Measurements from ENCODE around the gene ABCC11.

Gene ABCC11

DNA sequence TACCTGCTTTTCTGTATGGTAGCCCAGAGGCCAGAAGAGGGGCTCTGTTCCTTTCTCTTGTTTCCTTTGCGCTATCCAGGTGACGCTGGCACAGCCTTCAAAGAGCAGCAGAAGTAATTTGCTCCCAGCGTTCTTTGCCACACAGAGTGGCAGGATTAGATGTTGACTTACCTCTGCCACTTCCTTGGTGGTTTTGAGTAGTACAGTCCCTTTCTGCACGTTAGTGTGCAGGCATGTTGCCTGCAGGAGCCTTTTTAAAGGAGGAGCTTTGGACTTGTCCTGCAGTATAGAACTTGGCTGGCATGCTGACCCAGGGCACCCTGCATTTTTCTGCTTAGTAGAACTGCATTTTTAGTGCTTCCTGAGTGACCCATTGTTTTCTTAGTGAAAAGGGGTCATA, at the start of gene ABCC11:
Gene ABCC11 (minus strand): TSS at position 229 of the 400 bp plus-strand sequence. CDS start 15,618 bp downstream, outside the sequence.
- no peak for DNase-seq (ENCODE audit: low read depth)

DNA sequence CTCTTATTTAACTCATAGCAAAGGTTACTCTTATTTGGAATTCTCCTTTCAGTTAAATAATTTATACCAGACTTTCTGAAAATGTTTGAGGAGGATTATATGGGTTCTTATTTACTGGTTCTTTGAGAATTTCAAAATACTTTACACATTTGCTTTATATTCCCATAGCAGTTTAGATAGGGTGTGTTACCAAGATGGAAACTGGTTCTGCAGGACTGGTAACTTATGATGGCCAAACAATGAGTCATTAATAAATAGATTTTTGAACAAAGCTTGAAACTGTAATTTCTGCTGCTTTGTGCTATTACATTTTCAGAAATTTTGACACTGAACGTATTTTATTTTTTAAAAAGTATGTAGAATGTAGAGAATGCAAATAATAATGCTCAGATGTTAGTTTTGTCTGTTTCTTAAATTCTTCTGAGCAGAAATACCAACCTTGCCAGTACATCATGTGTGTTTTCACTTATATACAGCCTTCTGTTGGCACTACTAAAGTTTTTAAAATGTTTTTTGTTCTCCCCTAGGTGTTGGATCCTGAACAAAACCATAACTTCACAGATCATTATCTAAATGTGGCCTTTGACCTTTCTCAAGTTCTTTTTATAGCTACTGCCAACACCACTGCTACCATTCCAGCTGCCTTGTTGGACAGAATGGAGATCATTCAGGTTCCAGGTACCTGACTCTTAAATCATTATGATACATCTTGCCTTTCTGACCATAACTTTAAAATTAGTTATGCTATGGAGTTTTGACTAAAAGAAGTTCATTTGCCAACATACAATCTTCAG, 48.3 kb upstream of the ABCC11 start:
- DNase-seq (ENCODE audit: low read depth): no peak

DNA sequence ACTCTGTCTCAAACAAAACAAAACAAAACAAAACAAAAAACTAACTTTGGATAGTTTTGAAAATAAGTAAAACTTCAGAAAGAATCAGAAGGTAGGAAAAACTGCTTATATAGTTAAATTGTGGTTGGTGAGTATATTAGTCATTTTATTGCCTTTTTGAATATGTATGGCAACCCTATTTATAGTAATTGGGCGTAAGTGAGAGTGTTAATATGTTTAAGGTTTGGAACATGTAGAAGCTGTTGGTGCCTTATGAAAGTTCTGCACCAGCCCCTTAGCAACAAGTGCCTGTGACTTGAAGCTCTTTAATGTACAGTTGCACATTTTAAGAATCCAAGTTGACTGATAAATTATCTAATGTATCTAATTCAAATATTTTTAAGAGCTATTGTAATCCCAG, 47.4 kb upstream of the ABCC11 start:
- DNase-seq (ENCODE audit: low read depth): no peak

DNA sequence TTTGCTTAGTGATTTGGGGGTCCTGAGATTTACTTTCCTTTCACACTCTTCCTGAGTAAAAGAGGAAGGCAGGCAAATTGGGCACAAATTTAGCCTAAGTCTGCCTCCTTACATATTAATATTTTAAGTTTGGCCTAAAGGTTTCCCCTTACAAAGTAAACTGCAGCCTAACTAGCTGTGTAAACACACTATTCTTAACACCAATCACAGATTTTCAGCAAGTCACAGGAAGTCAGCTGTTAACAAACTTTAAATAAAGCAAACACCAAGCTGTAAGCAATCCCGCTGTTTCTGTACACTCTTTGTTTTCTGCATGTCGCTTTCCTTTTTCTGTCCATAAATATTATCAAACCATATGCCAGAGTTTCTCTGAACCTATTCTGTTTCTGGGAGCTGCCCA, 45.1 kb upstream of the ABCC11 start:
- DNase-seq (ENCODE audit: low read depth): no peak

DNA sequence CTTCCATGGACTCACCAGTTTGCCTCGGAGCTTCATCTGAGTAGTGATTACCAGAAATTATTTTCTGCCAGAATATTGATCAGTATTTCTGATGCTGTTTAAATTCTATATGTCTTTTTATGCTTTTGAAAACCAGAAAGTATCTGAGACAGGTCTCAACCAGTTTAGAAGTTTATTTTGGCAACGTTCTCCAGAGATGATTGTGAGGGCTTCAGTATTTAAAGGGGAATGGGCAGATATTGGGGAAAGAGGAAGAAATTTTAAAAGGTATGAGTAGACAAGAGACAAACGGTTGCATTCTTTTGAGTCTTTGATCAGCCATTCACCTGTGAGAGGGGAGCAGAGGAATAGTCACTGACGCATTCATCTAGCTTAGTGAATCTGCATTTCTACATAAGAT, 44.4 kb upstream of the ABCC11 start:
- no peak for DNase-seq (ENCODE audit: low read depth)

DNA sequence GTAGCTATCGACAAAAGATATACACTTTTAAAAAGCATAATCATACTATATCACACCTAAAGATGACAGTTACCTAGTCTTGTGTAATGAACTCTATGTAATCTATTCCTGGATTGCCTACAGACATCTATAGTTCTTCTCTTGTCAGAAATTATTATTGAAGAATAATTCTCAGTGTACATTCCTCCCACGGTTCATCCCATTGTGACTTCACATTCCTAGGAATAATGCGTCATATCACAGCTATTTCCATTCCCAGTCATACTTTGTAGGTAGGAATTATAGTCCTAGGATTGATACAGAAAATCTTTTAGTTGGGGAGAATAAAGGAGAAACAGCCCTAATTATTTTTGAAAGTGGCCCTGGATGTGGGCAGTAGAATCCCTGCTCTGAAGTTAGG, 44.0 kb upstream of the ABCC11 start:
- DNase-seq (ENCODE audit: low read depth): no peak

DNA sequence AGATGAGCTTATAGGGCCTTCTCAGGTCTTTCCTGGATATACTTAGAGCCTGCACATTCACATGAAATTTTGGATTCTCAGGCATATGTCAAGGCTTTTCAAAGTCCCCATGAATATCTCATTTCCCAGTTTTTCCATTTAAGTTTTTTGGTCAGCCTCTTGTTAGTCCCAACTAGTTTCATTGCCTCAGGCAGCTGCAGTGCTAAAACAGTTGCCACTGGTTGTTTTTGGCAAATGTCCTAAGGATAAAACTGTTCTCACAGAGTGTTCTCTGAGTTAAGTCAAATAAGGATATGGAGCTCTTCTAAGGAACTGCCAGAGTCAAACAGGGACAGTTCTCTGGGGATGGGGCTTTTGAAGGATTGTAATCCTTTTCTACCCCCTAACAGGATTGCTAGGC, 39.9 kb upstream of the ABCC11 start:
- no peak for DNase-seq (ENCODE audit: low read depth)

DNA sequence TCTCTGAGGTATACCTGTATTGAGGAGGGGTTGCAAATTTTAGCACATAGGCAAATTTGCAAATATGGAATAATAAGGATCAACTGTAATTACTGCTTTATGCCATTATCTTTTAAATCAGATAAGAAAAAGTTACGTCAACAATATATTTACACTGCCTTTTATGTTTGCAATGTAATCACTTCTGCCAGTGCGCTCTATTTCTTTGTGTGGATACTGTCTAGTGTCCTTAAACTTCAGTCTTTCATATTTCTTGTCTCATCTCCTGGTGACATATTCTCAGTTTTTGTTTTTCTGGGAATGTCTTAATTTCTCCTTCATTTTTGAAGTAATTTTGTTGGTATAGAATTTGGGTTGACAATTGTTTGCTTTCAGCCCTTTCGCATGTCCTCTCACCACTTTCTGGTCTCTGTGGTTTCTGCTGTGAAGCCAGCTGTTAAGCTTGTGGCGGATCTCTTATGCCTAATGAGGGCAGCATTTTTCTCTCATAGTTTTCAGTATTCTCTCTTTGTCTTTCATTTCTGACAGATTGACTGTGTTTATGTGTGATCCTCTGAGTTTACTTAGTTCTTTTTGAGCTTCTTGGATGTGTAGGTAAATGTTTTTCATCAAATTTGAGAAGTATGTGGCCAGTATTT, 37.6 kb upstream of the ABCC11 start:
- DNase-seq (ENCODE audit: low read depth): no peak

DNA sequence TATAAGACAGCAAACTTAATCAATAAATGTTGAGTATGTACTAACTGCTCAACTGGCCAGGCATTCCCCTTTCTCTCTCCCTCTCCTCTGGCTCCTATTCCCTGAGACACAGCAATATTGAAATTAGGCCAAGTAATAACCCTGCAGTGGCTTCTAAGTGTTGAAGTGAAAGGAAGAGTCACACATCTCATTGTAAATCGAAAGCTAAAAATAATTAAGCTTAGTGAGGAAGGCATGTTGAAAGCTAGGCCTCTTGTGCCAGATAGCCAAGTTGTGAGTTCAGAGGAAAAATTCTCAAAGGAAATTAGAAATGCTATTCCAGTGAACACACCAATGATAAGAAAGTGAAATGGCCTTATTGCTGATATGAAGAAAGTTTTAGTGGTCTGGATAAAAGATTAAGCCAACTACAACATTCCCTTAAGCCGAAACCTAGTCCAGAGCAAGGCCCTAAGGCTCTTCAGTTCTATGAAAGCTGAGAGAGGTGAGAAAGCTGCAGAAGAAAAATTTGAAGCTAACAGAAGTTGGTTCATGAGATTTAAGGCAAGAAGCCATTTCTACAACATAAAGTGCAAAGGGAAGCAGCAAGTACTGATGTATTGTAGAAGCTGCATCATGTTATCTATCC, 35.4 kb upstream of the ABCC11 start:
- no peak for DNase-seq (ENCODE audit: low read depth)

DNA sequence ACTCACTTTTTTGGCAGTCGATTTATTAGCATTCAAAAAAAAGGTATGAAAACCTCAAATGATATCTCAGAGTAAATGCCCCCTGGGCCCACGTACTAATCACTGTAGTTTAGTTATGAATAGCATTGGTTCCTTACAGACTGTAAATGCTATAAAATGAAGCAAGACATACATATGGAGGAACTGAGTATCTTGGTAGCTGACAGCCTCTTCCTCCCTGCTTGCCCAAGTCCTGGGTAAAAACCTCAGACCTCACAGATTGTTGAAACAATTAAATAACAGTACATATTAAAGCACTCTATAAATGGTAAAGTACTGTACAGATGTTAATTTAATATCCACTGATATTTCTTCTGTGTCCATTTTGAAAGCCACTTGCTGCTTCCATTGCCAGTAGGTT, 33.2 kb upstream of the ABCC11 start:
- DNase-seq (ENCODE audit: low read depth): no peak

DNA sequence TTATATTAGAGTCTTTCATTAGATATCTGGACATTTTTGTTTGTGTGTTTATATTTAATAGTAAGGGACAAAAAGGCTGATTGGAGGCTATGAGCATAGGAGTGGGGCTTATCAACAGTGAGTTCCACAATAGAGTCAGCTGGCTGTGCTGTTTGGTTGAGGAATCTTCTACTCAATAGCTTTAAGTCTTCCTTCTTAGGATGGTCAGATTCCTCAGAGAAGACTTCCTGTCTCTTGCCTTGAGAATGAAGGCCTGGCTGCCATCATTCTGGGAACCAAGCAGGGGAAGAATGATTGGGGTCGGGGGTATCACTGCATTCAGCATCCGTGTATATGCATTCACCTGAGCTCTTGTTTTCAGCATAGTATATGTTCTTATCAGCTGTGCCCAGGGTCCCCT, 31.9 kb upstream of the ABCC11 start:
- no peak for DNase-seq (ENCODE audit: low read depth)

DNA sequence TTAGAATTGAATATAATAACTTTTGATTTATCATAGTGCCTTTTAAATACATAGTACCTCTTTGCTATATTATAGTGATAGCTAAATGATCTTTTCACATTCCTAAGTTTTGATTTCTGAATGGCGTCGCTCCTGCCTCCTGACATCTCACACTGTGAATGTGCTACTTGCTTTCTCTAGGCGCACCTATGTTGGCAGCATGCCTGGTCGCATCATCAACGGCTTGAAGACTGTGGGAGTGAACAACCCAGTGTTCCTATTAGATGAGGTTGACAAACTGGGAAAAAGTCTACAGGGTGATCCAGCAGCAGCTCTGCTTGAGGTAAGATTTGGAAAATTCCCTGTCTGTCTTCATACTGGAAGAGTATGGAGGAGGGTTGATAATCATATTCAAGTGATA, 29.8 kb upstream of the ABCC11 start:
- DNase-seq (ENCODE audit: low read depth): no peak

DNA sequence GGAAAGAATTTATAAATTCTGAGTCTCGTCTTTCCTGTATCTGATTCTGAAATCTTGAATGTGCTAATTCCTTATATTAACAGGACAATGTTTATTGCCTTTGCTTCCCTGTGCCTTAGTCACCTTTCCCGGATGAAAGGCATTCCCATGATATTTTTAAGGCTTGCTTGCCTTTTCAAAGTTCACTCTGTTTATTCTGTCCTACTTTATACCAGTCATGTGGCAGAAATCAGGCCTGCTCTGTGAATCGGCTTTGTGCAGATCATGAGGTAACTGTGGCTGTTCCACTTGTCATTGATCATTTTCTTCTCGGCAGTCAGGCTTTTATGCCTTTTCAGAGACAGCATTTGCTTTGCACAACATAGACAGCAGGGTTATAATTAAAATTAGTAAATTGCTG, 28.8 kb upstream of the ABCC11 start:
- no peak for DNase-seq (ENCODE audit: low read depth)

DNA sequence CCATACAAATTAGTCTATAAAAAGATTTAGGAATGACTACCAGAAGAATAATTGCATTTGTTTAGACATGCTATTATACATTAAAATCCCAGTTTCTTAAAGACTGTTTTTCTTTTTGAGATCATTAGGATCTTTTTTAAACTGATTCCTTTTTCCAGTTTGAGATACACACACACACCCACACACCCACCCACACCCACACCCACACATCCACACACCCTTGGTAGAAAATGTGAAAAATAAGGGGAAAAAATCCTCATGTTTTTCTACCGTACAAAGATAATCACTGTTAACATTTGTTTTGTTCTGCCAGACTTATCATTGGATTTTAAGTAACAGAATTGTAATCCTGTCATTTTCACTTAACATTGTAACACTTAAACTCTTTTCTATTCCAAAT, 27.1 kb upstream of the ABCC11 start:
- DNase-seq (ENCODE audit: low read depth): no peak

DNA sequence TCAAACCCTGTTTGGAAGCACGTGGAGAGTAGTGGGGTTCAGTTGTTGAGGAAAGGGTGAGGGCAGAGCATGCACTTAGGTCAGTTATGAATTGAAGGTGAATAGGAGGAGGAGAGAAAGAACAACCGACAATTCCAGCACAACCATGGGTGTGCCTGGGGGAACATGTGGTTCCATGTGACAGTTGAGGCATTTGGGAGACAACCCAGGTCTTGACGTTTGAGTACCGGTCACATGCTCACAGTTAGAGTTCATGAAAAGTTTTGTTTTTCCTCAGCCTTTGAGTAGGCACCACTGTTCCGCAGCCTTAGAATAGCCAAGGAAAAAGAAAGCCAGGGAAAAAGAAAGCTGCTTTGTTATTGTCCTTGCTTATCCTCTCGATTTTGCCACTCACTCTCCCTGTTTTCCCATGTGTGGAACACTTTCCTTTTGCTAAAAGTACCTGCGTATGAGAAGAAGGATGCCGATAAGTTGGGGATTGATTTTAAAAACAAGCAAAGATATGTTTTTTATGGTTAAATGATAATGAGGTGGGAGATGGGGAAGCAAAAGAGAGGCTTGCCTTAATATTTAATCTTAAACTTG, 25.6 kb upstream of the ABCC11 start:
- no peak for DNase-seq (ENCODE audit: low read depth)

DNA sequence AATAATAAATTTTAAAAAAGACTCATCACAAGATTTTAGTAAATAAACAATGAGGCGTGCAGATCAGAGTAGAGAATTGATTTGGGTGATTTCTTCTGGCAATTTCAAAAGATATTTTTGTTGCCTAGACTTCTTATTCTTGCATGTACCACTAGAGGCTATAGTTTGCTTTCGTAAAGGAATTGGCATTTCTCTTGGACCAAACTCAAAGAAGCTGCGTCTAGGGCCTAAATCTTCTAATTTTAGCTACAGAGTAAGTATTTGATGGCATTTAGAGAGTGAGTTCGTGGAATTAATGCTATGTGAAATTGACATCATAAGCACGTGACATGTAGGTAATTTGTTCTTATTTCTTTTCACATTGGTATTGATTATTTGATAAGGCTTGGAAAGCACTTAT, 24.4 kb upstream of the ABCC11 start:
- no peak for DNase-seq (ENCODE audit: low read depth)

DNA sequence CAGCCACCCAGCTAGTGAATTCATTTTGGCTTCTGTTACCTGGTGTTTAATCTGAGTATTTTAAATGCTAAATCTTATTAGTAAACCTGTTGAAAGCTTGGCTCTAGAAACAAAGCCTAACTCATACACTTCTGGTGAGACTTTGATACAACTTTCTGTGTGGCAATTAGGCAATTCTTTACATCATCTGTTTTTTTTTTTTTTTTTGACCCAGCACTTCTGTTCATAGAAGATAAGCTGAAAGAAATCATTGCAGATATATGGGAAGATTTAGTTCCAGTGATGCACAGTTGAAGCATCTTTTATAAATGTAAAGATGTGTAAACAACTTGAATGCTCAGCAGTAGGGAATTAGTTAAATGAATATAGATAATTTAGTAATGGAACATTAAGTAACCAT, 21.7 kb upstream of the ABCC11 start:
- no peak for DNase-seq (ENCODE audit: low read depth)

DNA sequence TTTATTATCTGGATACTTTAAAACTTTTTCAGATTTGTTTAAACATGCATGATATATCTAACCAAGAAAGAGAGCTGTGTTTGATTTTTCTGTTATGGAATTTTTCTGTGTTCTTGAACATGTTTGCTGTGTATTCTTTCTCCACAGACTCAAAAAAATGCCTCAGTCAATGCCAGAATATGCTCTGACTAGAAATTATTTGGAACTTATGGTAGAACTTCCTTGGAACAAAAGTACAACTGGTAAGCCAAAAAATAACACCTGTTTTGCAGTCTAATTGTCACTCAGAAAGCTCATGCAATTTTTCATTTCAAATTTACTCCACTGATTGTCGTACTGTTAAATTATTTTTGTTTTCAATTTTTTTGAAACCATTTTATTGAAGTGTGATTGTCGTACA, 15.3 kb upstream of the ABCC11 start:
- DNase-seq (ENCODE audit: low read depth): no peak

DNA sequence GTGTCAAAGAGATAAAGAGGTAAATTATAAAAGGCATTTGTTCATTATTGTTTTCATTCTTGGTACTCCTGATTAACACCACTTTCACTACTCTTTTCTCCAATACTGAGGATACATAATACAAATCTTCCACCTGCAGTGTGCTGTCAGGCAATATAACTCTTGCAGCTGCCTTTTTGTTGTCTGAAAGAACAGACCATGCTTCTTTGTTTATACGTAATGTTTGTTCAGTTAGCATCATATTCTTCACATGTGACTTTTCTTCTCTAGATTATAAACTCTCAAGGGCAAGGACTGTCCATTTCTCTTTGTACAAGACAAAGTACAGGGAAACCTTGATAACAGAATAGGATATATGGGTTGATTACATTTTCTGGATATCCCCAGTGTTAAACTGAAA, 14.2 kb upstream of the ABCC11 start:
- no peak for DNase-seq (ENCODE audit: low read depth)

DNA sequence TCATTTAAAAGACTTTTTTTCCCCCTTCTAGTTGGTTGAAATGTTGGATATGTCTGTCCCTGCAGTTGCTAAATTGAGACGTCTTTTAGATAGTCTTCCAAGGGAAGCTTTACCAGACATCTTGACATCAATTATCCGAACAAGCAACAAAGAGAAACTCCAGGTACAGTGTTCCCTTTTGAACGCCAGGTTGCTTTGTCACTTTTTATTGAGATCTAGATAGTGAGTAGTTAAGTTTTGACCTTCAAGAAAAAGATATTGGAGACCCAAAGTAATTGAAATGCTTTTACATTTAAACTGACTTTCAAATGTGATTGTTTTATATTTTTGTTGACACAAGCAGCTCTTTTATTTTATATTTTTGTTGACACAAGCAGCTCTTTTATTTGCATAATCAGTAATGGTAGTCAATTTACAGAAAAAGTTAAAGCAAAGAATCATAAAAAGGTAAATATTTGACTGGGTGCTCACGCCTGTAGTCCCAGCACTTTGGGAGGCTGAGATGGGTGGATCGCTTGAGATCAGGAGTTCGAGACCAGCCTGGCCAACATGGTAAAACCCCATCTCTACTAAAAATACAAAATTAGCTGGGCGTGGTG, 9.3 kb upstream of the ABCC11 start:
- DNase-seq (ENCODE audit: low read depth): no peak

DNA sequence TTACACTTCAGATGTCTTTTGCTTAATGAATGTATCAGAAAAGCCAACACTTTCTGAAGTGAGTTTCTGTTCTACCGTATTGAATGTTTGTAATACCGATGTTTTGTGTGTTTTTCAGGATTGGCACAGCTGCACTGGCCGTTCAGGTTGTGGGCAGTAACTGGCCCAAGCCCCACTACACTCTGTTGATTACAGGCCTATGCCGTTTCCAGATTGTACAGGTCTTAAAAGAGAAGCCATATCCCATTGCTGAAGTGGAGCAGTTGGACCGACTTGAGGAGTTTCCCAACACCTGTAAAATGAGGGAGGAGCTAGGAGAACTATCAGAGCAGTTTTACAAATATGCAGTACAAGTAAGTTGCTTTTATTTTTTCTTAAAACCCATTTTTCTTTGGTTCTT, 4.7 kb upstream of the ABCC11 start:
- DNase-seq (ENCODE audit: low read depth): no peak

DNA sequence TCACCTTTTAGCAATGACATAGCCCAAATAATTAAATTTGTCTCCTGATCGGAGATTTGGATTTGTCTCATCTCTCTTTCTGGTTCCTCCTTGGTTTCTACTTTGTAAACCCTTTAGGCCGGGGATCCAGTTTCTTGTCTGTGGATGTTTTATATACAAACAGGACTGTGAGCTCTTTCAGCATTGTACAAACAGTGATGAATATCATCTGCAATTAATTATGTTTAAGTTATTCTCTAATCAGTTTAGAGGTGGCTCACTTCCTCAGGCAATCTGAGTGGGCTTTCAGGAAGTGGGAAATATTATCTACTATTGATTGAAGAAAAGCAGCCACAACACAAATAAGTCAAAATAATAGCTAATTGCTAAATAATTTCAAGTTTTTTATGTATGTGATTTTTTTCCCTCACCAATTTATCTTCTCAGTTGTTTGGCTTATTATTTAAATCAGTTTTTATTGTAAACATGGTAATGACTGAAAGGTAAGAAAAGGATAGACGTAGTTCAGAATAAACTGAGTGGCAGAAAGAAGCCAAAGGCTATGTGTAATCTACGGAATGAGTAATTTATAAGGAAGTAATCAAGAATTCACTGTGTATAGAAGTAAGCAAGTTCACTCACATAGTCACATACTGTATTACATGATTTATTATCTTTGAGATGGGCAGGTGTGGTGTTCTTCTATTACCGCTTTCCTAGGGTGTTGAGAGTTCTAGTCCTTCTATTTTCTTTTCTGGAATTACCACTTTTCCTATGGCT, 3.4 kb upstream of the ABCC11 start:
- no peak for DNase-seq (ENCODE audit: low read depth)

All from stimulated activated CD4-positive, alpha-beta T cell treated with anti-CD3 and anti-CD28 coated beads, Interleukin-2, amount 100 ng/mL, for 4 hours (primary cell).